Uterus (tissue), 4 donors: ENCODE measurements around the gene MOB3A. TPM values are rescaled to one million over a fixed set of nuclear protein-coding genes. Genes with fewer than 3 reads are reported as not detected.
"Not testable (repeated sequence)": the region's sequence is repeated elsewhere in the genome, so short reads cannot be mapped to it uniquely, and the experiment has no call there.

ENCODE experiments used
- DNase-seq, 2 donors: peaks; one replicate each; pipeline ENCODE4 v3.0.0-alpha.2; 2019 to 2020
- H3K27ac ChIP-seq, 2 donors: fragments of 200-600 bp; sonication (generic); 1 replicate in 1 of 2; 2 replicates in 1 of 2; pipeline ENCODE4 v1.5.1; 2016 to 2018
- H3K27me3 ChIP-seq, 2 donors: fragments of 200-600 bp; sonication (generic); one replicate each; pipeline ENCODE4 v1.5.1; 2018 to 2019; ENCODE audit warnings: control low read depth in 1 of 2
- H3K36me3 ChIP-seq, 2 donors: fragments of 200-600 bp; sonication (generic); one replicate each; pipeline ENCODE4 v1.5.1; 2019; ENCODE audit warnings: control low read depth in 1 of 2
- H3K4me1 ChIP-seq, 2 donors: fragments of 200-600 bp; sonication (generic); one replicate each; pipeline ENCODE4 v1.5.1; 2018 to 2019; ENCODE audit warnings: control low read depth in 1 of 2
- H3K4me3 ChIP-seq, 2 donors: fragments of 200-600 bp; sonication (generic); 1 replicate in 1 of 2; 2 replicates in 1 of 2; pipeline ENCODE4 v1.5.1; 2018 to 2019; ENCODE audit warnings: mild to moderate bottlenecking in 1 of 2
- H3K9me3 ChIP-seq, 2 donors: fragments of 200-600 bp; sonication (generic); one replicate each; pipeline ENCODE4 v1.5.1; 2019; ENCODE audit warnings: control low read depth in 1 of 2
- POLR2A ChIP-seq, 2 donors: fragments of 450-650 bp; IDR thresholded peaks; one replicate each; pipeline ENCODE4 v1.6.1; 2016; ENCODE audit warnings: antibody characterized with exemption in 2 of 2, mild to moderate bottlenecking in 1 of 2, moderate library complexity in 1 of 2
- intact Hi-C: fragments of 100-400 bp; cut with DNase I; formaldehyde crosslinking; loops from one replicate; pipeline ENCODE4 v1.15.1; 2023; ENCODE audit warnings: low total_unique reads
- total RNA-seq, 4 donors: library from RNA; depleted of rRNA in 3 of 4; stranded (reverse); fragments of >200 nt in 3 of 4; gene quantifications; one replicate each; pipeline versions ENCODE4 v1.1.0 to v1.2.4, GENCODE V29; 2014 to 2023
- TF ChIP-seq, protein P1 (sequence below), 4 experiments: fragments of 200-600 bp in 2 of 4; fragments of 450-650 bp in 2 of 4; sonication (generic) in 2 of 4; IDR thresholded peaks; one replicate each; pipeline ENCODE4 v1.5.1; 2016 to 2019; ENCODE audit warnings: antibody characterized with exemption in 4 of 4, mild to moderate bottlenecking in 2 of 4, moderate library complexity in 1 of 4
- donor health status: DM: yes; HTN: yes; CAD: no.

The MOB3A gene
- total RNA-seq, 4 donors from 2014 or later = 10.2 to 81.4 (median 20.7) TPM

DNA sequence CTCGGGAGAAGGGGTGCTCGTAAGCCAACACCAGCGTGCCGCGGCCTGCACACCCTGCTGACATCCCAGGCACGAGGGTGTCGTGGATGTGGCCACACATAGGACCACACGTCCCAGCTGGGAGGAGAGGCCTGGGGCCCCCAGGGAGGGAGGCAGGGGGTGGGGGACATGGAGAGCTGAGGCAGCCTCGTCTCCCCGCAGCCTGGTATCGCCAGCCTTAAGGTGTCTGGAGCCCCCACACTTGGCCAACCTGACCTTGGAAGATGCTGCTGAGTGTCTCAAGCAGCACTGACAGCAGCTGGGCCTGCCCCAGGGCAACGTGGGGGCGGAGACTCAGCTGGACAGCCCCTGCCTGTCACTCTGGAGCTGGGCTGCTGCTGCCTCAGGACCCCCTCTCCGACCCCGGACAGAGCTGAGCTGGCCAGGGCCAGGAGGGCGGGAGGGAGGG is 3.0 kb upstream of the MOB3A start:
- Histone ChIP-seq H3K4me1 (peaks cover 0 to 5% of the 10 kb centered on the region in 2 donors), H3K9me3 (no peaks in the 10 kb centered on the region), H3K4me3 (no peak overlapping the region), H3K27ac (no peak overlapping the region), H3K36me3 (no peaks in the 10 kb centered on the region), H3K27me3 (no peaks in the 10 kb centered on the region)
- TF ChIP-seq, protein P1, sequence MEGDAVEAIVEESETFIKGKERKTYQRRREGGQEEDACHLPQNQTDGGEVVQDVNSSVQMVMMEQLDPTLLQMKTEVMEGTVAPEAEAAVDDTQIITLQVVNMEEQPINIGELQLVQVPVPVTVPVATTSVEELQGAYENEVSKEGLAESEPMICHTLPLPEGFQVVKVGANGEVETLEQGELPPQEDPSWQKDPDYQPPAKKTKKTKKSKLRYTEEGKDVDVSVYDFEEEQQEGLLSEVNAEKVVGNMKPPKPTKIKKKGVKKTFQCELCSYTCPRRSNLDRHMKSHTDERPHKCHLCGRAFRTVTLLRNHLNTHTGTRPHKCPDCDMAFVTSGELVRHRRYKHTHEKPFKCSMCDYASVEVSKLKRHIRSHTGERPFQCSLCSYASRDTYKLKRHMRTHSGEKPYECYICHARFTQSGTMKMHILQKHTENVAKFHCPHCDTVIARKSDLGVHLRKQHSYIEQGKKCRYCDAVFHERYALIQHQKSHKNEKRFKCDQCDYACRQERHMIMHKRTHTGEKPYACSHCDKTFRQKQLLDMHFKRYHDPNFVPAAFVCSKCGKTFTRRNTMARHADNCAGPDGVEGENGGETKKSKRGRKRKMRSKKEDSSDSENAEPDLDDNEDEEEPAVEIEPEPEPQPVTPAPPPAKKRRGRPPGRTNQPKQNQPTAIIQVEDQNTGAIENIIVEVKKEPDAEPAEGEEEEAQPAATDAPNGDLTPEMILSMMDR (IDR thresholded peaks at IDR 0.05) = no peak
- TF ChIP-seq POLR2A (IDR thresholded peaks at IDR 0.05) = no peak
- DNase-seq = no peak
- intact Hi-C loops = no loop called here

- no peak for DNase-seq
- H3K27ac ChIP-seq = peak overlapping the region in 1 of 2 donors; percentile 75
- no peaks in the 10 kb centered on the region for H3K9me3 ChIP-seq
- H3K36me3 ChIP-seq = no peaks in the 10 kb centered on the region
- intact Hi-C loops = no loop called here
- no peak overlapping the region for H3K4me3 ChIP-seq
- H3K27me3 ChIP-seq = no peaks in the 10 kb centered on the region
- peaks cover 0 to 5% of the 10 kb centered on the region in 2 donors for H3K4me1 ChIP-seq
- TF ChIP-seq, protein P1 (IDR thresholded peaks at IDR 0.05) = no peak
- TF ChIP-seq POLR2A (IDR thresholded peaks at IDR 0.05) = no peak
These were observed 1.8 kb upstream of the MOB3A start for GRCh38 chr19:2097886-2098327.

GRCh38 chr19:2097203-2097885 is 1.2 kb upstream of the MOB3A start:
- Histone ChIP-seq H3K27me3 (no peaks in the 10 kb centered on the region), H3K27ac (peak overlapping the region; percentile 44 to 75), H3K4me3 (peak overlapping the region; percentile 28 to 44), H3K4me1 (peaks cover 0 to 5% of the 10 kb centered on the region in 2 donors), H3K36me3 (no peaks in the 10 kb centered on the region), H3K9me3 (no peaks in the 10 kb centered on the region)
- no peak for TF ChIP-seq POLR2A (IDR thresholded peaks at IDR 0.05)
- TF ChIP-seq, protein P1 (IDR thresholded peaks at IDR 0.05) = no peak
- DNase-seq = peak; percentile 46 to 50
- intact Hi-C loops = no loop called here

DNA sequence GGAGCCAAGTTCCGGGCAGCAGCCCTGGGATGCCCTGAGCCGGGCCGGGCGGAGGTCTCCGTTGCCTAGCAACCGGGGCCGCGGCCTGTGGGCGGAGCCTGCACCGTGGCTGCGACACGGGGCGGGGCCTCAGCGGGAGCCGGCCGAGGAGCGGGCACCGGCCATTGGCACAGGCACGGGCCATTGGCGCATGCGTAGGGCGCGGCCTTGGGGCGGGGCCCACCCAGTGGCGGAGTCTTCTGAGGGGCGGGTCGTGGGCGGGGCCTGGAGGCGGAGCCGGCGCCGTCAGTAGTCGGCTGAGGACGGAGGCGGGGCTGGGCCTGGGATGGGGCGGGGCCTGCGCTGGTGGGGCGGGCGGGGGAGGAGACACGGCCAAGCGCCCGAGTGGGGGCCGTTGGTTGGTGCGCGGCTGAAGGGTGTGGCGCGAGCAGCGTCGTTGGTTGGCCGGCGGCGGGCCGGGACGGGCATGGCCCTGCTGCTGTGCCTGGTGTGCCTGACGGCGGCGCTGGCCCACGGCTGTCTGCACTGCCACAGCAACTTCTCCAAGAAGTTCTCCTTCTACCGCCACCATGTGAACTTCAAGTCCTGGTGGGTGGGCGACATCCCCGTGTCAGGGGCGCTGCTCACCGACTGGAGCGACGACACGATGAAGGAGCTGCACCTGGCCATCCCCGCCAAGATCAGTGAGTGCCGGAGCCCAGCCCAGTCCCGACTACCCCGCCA is 515 bp upstream of the MOB3A start, which contains the start of gene IZUMO4:
Gene IZUMO4, plus strand, starts transcription at position 436 of the 723 bp plus-strand sequence. Its CDS starts 31 bp downstream, at position 467.
- Histone ChIP-seq H3K27me3 (no peaks in the 10 kb centered on the region), H3K4me1 (peaks cover 0 to 5% of the 10 kb centered on the region in 2 donors), H3K36me3 (no peaks in the 10 kb centered on the region), H3K4me3 (peak within 1 kb of the TSS; percentile 67 to 74), H3K9me3 (no peaks in the 10 kb centered on the region), H3K27ac (peak within 1 kb of the TSS; percentile 94 to 97)
- TF ChIP-seq POLR2A (IDR thresholded peaks at IDR 0.05) = peak in 1 of 2 donors; percentile 16
- TF ChIP-seq, protein P1 (IDR thresholded peaks at IDR 0.05) = peak in 3 of 4 experiments; percentile 45 to 50 (median 49)
- intact Hi-C loops = no loop called here
- peak; percentile 99 to 100 for DNase-seq

DNA sequence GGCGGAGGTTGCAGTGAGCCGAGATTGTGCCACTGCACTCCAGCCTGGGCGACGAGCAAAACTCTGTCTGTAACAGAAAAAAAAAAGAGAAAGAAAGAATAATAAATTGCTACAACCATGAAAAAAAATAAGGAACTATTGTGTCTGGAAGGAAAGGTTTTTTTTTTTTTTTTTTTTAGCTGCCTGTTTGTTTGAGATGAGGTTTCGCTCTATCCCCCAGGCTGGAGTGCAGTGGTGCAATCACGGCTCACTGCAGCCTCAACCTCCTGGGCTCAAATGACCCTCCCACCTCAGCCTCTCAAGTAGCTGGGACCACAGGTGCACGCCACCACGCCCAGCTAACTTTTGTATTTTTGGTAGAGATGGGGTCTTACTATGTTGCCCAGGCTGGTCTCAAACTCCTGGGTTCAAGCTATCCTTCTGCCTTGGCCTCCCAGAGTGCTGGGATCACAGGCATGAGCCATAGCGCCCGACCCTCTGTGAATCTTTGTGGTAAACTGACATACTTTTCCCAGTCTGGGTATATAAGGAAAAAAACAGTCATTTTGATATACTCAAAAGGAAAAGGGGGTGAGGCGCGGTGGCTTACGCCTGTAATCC is 4.1 kb downstream of the MOB3A start:
- intact Hi-C loops, H3K27me3 ChIP-seq, DNase-seq, H3K36me3 ChIP-seq, H3K4me1 ChIP-seq, H3K4me3 ChIP-seq, H3K9me3 ChIP-seq: not testable (repeated sequence)
- peak overlapping the region; percentile 58 to 97 for H3K27ac ChIP-seq
